HL-60/S4 treated with phorbol 12-myristate 13-acetate at 8.2 ng/mL for 4 days and 3 days (cell line): ENCODE results near the gene DRD1.
"Not testable (repeated sequence)": the region's sequence is repeated elsewhere in the genome, so short reads cannot be mapped to it uniquely, and the experiment has no call there.

ENCODE experiments used
- in situ Hi-C: fragments of 300-500 bp; cut with MboI; formaldehyde crosslinking; loops from 2 replicates; pipeline ENCODE4 v1.15.0; 2022; ENCODE audit warnings: low sequenced_read_pairs

DRD1 gene

DNA sequence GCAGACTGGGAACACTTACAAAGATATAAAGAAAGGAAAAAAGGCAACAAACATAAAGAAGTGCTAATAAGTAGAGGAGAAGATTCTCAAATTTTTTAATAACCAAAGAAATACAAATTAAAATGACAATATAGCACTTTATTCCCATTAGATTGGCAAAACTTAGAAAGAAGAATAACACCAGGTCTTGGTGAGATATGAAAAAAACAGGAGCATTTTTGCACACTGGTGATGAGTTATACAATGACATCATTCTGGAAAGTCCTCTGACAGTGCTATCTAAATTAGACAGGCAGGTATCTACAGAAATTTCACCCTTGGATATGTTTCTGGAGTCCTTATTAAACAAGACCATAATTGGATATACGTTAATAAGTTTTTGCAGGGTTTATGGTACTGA is 24.9 kb upstream of the DRD1 start:
- in situ Hi-C loops, result no loop called here

DNA sequence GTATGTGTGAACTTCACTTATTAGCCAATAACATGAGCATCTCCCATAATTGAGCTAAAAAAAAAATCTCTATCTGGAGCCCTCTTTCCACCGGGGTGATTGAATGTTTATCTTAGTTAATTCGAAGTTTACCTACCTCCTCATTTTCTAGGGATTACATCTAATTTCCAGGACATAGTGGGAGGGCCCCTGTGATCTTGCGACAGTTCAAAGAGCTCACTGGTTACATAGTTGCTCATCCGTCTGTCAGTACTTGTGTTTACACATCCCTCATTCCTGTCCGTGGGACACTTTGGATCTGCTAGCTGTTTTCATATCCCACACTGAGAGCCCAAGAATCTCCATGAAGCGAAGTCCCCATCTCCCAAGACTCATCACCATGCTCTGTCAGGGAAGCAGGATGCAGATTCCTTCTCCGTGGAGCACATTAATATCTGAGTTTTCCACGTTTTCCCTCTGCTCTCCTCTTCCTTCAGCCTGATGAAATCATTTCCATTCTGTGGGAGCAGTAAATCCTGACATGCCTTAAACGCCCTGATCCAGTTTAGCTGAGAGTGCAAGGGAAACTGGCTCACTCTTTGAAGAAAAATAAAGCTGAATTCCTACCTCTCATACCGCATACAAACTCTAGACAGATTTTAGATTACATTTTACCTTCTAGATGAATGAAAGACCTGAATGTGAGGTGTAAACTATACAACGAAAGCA is 24.2 kb upstream of the DRD1 start:
- in situ Hi-C loops, result no loop called here

DNA sequence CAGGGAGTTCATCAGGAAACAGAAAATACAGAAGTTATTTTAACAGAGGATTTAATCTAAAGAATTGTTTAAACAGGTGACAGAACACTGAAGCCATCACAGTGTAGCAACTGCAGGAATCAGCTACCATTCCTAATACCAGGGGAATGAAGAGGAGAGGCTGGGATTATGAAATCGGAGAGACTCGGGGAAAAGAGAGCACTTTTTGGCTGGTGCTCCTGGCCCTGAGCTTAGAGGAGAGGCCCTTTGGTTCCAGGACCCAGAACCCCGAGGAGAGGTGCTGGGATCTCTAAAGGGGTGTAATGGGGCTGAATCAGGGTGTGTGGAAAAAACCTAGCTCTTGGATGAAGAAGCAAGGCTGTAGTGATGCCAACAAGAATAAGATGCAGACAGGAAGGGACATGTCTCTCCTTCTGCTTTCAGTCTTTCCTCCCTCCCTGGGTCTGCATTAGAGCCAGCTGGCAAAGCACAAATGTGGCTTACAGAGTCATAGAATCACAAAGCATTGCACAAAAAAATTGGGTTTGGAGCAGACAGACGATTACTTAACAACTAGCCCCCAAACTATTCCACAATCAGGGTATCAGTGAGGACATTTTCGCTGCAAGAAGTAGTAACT is 22.8 kb upstream of the DRD1 start:
- in situ Hi-C loops, result no loop called here

DNA sequence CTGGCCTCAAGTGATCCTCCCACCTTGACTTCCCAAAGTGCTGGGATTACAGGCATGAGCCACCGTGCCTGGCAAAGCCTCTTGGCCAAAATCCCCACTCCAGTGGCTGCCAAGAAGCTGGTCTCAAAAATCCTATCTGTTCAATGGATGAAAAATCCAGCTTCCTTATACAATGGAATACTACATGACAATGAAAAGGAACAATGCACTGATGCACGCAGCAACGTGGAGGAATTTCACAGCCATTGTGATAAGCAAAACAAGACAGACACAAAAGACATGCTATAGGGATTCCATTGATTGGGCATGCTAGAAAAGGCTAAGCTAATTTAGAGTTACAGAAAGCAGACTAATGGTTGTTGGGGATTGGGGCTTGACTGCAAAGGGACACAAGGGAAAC is 21.3 kb upstream of the DRD1 start:
- in situ Hi-C loops, result no loop called here

DNA sequence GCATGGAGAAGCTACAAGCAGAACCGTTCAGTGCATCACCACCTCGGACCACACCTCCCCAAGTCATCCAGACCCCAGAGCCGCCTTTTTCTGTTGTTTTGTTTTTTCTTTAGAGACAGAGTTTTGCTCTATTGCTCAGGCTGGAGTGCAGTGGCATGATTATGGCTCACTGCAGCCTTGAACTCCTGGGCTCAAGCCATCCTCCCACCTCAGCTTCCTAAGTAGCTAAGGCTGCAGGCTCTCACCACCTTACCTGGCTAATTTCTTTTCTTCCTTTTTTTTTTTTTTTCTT is 20.9 kb upstream of the DRD1 start:
- in situ Hi-C loops, result no loop called here

DNA sequence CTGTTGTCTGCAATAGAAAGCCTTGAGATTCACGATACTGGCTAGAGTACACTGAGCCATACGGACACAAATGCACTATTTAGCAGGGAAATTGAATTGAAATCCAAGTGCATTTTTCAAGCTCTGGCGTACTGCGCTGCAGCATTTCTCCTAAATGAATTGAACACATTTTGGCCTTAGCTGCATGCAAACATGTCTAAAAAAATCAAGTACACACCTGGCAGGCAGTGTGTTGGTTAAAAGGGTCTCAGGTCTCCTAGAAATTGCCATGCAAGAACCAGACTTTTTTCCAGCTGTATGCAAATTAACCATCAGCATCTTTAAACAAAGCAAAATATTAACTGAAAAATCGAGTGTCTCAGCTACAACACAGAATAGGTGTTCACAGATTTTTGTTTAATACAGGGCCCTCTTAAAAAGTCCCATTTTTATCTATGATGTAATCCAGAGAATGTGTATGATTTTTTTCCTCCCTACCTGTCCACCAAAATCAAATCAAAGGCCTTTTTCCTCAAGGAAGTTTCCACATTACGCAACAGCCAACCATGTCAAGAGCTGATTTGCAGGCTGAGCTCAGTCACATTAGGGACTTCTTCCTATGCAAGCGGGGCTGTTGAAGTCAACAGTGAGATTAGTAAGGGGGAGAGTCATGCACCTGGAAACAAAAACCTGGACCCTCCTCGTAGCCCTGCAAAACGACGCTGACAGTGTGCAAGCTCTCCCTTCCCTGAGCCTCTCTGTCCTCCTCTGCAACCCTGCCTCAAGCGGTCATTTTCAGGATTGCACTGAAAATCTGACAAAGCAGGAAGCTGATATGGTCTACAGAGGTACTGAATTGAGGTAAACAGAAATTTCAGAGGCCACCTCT is 20.3 kb upstream of the DRD1 start:
- in situ Hi-C loops, result no loop called here

DNA sequence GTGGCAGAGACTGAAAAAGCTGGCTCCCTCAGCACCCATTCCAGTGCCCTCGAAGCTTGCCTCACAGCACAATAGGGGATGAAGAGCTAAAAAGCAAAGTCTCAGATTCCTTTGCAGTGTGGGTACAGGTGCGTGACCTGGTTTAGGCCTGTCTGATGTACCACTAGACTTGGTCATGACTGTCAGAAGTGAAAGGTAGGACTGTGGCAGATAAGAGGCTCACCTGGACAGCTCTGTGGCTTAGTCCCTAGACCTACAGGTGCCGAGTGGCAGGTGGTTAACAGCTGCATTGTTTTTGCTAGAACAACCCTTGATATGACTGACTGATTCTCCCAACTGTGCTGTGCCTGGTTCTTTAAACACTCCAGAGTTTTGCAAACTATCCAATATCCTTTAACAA is 19.7 kb upstream of the DRD1 start:
- in situ Hi-C loops, result no loop called here

DNA sequence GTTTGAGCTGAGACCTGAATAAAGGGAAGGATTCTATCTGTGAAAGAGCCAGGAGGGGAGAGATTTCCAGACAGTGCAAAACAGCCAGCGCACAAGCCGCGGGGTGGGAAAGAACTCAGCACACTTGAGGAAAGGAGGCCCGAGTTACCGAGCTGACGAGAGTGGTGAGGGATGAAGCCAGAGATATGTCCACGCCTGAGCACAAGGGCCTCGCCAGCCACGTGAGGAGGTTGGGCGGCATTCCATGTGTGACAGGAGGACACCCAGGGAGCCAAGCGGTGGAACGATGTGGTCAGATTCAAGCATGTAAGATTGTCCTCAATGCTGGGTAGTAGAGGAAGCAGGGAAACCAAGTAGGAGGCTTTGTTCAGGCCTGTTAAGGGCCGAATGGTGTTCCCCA is 17.4 kb upstream of the DRD1 start:
- in situ Hi-C loops, result no loop called here

DNA sequence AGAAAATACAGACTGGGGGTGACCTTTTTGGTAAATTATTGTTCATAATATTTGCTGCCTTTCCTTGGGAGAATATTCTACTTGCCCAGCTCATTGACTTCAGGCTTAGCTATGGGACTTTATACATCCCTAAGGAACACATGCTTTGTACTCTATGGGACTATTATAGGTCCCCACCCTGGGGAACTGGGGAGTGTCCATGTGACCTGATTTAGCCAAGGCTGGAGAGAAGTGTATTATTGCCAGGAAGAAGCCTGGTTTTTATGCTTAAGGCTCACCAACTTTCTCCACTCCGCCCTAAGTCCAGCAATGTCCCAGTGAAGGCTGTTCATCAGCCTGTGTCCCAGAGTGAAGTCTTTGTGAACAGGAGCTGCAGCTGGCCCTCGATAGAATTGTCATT is 16.6 kb upstream of the DRD1 start:
- in situ Hi-C loops, result no loop called here

DNA sequence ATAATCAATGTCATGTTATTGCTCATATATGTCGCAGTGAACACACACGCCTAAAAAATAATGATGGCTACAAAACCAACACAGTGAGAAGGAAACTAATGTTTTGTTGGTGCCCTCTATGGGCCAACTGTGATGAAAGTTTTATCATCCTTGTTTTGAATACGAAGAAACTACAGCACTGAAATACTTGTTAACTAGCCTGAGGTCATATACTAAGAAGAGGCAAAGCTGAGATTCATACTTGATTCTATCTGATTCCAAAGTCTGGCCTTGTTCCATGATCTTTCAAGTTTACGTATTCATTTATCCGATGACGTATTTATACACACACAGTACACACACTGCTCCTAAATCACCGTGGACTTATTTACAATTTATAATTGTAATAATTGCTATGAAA is 16.1 kb upstream of the DRD1 start:
- in situ Hi-C loops, result no loop called here

DNA sequence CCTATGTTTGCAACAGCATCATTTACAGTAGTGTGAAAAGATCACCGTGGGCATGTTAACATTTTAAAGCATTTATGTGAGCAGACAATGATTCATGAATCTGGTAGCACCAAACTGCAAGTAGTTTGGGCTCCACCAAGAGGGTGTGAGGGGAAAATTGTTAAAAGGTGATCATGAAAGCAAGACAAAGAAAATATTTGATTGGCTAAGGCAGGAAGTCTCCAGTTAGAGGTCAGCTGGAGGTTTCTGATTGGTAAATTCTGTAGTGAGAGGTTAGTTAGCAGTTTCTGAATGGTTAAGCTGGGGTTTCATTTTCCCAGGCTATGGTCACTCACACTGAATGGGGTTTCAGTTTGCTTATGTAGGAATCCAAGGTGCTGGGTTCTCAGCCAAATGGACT is 13.5 kb upstream of the DRD1 start:
- in situ Hi-C loops, result no loop called here

DNA sequence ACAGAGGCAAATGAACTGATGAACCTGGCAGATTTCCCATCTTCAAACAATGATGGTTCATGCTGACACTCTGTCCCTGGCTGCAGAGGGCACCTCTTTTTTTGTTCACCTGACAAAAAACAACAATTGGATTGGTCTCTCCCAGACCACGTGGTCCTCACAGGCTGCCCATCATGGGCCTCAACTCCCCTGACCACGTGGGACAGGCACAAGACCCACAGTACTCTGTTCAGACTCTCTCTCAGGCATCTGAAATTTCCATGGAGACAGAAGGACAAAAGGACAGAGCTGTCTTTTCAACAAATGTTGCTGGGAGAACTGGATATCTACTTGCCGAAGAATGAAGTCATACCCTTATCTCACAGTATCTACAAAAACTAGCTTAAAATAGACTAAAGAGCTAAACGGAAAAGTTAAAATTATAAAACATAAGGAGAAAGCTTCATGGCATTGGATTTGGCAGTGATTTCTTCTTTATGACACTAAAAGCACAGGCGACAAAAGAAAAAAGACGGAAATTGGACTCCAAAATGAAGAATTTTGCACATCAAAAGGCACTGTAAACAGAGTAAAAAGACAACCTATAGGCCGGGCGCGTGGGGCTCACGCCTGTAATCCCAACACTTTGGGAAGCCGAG is 12.2 kb upstream of the DRD1 start:
- in situ Hi-C loops, result no loop called here

DNA sequence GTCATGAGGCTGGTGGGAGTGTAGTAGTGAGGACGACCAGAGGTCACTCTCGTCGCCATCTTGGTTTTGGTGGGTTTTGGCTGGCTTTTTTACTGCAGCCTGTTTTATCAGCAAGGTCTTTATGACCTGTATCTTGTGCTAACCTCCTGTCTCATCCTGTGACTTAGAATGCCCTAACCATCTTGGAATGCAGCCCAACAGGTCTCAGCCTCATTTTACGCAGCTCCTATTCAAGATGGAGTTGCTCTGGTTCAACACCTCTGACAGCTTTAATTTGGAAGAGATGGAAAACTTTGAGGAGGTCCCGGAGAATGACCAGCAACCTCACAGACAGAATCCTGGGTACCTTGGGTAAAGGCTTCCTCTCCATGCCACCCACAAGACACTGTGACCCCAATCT is 10.4 kb upstream of the DRD1 start:
- in situ Hi-C loops, result not testable (repeated sequence)

DNA sequence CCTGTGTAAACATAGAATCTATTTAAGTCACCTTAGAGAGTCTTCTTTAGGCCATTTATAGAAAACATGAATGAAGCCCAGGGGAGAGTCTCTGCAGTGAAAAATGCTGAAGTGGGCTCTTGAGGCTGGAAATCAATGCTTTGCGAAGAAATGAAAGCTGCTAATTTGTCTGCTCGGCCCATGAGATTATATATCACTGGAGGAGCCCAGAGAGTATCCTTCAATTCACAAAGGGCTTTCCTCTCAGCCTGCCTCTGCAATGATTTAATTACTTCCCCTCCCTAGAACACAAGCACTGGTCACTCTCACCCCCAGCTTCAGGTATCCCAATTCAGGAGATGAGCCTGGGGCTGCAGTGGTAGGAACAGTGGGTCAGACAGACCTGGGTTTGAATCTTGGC is 8.2 kb upstream of the DRD1 start:
- in situ Hi-C loops, result no loop called here

DNA sequence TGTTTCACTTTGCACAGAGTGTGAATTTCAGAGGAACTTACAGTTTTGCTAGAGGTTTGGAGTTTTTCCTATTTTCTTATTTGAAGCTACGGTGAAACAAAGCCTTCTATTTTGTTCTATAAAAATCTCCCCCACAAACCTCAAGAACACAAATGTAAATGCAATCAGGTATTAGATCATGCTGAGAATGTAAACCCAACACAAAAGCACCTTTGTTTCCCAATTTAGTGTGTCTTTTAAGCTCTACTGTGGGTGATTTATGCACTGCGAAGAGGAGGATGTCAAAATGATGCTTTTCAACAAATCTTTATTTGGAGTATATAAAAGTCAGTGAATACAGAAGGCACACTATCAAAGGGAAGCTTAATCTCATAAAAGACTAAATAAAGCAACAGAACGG is 4.3 kb upstream of the DRD1 start:
- in situ Hi-C loops, result no loop called here

DNA sequence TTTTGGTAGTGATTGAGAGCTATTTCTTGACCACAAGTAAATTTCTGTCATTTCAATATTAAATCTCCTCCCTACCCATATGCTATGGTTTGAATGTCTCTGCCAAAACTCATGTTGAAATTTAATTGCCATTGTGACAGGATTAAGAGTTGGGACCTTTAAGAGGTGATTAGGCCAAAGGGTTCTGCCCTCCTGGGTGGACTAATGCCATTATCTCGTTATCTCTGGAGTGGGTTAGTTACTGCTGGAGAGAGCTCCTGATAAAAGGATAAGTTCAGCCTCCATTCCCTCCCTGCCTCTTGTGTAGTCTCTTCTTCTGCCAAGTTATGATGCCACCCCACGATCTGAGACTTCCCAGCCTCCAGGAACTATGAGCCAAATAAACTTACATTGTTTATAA is 3.6 kb upstream of the DRD1 start:
- in situ Hi-C loops, result no loop called here

DNA sequence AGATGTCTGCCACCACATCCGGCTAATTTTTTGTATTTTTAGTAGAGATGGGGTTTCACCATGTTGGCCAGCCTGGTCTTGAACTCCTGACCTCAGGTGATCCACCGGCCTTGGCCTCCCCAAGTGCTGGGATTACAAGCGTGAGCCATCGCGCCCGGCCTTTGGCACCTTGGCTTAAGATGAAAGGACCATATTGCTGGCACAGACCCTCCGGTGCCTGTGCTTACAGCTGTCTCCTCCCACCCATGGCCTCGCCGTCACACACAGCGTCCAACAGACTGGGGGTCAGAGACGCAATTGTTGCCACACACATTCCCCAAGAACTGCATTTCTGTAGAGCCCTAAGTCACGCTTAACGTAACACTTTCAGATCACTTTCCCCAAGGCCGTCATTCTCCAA is 2.4 kb upstream of the DRD1 start:
- in situ Hi-C loops, result not testable (repeated sequence)

DNA sequence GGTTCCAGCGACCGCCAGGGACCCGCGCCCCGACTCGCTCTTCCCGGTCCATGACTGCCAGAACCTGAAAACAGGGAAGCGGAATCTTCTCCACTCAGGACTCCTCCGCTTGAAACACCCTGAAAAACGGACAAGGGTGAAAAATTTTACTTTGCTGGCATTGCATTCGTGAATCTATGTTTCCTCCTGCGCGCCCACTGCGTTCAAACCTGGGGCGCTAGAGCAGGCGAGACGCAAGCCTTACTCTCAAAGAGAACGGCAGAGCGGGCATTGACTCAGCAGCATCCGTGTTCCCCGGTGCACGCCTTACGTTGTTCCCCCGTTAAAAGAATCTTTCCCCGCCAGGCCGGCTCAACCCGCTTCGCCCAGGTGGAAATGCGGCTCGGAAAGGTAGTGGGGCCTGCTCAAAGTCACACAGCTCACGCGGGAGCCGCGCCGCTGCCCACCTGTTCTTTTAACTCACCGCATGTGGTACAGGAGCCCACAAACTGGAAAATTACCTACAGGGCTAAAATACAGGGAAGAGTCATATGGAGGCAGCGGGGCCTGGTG is 999 bp upstream of the DRD1 start:
- in situ Hi-C loops, result no loop called here

DNA sequence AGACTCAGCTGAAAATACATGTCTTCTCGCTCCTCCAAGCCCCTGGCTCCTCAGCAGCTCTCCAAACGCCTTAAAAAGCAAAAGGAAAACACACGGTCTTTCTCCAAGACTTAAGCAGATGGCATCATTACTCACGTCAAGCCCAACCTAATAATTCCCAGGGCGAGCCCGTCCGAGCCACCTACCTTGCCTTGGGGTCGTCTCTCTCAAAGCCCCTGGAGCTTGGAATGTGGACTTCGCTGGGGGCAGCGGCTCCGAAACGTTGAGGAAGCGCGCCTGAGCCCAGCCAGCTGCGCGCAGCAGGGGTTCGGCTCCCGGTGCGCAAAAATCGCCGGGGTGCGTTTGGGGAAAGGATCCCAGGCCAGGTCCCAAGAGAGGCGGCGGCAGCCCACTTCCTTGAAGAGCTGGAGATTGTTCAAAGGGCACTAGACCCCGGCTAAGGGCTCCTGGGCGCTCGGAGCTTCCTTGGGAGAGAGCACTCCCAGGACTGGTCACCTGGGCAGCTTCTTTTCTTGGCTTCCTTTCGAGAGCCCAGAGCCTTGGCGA is 395 bp downstream of the DRD1 start:
- in situ Hi-C loops, result no loop called here

DNA sequence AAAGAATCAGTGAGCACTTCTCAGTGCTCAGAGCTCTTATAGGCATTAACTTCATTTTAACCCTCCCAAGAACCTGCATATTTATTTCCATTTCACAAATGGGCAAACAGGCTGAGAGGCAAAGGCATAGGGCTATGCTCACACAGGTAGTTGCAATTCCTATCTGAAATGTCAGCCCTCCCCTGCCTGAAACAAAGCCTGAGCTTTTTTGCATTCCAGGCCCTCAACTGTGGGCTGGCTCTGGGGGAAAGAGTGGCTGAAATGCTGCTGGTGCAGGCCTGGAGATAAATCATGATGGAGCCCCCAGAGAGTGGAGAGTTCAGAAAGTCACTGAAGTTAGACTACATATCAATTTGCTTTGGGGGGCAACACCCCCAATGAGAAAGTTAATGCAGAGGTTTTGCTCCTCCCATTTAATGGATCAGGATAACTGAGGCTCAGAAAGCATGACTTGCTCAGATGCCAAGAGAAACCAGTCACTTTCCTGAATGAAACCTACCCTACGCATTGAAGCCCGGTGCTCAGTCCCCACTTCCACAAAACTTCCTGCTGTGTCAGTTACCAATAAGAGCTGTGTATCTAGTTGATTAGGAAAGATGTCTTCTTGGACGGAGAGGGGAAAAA is 5.6 kb downstream of the DRD1 start:
- in situ Hi-C loops, result no loop called here

DNA sequence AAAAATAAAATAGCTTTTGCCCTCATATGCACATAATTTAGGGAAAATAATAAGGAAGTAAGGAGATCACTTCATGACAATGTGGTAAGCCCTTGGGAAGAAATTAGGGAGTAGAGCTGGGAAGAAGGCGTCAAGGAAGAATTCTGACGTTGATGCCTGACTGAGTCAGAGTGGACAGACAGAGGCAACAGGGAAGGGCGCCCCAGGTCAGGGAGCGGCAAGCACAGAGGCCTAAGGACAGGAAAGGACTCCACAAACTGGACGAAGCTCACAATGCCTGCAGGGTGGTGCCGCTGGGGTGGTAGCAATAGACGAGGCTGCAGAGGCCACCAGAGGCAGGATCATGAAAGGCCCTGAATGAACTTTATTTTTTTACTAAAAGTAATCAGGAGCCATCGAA is 7.6 kb downstream of the DRD1 start:
- in situ Hi-C loops, result no loop called here
